ENCODE data around the gene TNPO3. TPM values are rescaled to one million over a fixed set of nuclear protein-coding genes. Genes with fewer than 3 reads are reported as not detected.
A peak's percentile ranks its signal among the peaks of the same experiment; 100 is the strongest.
"Not testable (repeated sequence)": the region's sequence is repeated elsewhere in the genome, so short reads cannot be mapped to it uniquely, and the experiment has no call there.

The TNPO3 gene
- total RNA-seq, 1 experiment from 2014 or later = 57.0 TPM

DNA sequence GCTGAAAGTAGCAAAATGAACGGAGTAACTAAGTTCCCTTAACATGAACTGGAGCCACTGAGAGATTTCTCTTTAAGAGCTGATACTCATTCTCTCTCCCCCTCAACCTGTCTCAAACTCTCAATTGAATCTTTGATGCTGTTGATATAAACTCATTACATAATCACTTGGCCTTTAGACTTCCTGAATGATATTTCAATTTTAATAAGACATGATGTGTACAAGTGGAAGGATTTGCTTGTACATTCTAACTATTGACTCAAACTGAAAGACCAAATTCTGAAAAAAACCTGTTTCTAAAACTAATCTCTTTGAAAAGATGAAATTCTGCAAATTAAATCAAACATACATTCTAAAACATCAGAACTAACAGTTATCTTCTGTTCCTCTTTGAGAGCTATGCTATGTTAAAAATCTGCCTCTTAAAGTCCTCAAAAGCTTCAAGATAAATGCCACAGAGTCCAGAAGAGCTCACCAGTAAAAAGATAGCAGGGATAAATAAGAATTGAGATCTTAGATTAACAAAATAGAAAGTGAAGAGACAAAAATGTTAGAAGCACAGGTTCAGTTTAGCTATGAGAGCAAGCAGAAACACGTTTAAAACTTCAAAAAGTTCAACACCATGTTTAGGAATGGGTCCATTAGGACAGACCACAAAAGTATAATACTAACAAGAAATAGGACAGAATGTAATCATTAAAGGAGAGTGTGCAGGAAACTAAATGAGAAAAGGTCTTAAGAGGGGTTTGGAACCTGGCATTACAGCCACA lies 46.1 kb downstream of the TNPO3 start:
- no peaks in the 10 kb centered on the region for H3K9me3 ChIP-seq (ENCODE audit: low read length)
- H3K4me2 ChIP-seq (ENCODE audit: low read depth, low read length, poor library complexity, severe bottlenecking) = peak overlapping the region; percentile 51
- peak overlapping the region; percentile 13 for H3K4me3 ChIP-seq (ENCODE audit: low read length)
- peak overlapping the region; percentile 37 for H3K9ac ChIP-seq (ENCODE audit: low read length)
- no peaks in the 10 kb centered on the region for H3K27me3 ChIP-seq (ENCODE audit: low read length)
- H3K4me1 ChIP-seq (ENCODE audit: low read length) = peaks cover 55% of the 10 kb centered on the region
- no peak for DNase-seq
- H2AFZ ChIP-seq (ENCODE audit: low read length) = no peak overlapping the region
- peaks cover 81% of the 10 kb centered on the region for H3K79me2 ChIP-seq (ENCODE audit: low read length)
- H3K9me2 ChIP-seq (replicated peaks; ENCODE audit: insufficient read depth, low read length) = no peaks in the 10 kb centered on the region
- peak overlapping the region; percentile 93 for H3K27ac ChIP-seq (ENCODE audit: low read length)
- H3K36me3 ChIP-seq (ENCODE audit: insufficient read depth, low read length) = peaks cover 38% of the 10 kb centered on the region
- no peaks in the 10 kb centered on the region for H4K20me1 ChIP-seq (ENCODE audit: insufficient read depth, low read depth, low read length)

- Histone ChIP-seq H4K20me1 (ENCODE audit: insufficient read depth, low read depth, low read length) (no peaks in the 10 kb centered on the region), H3K9ac (ENCODE audit: low read length) (no peak overlapping the region), H3K4me1 (ENCODE audit: low read length) (peaks cover 43% of the 10 kb centered on the region), H3K9me3 (ENCODE audit: low read length) (no peaks in the 10 kb centered on the region), H3K27ac (ENCODE audit: low read length) (no peak overlapping the region; the same call in 1 of the 2 replicates), H3K79me2 (ENCODE audit: low read length) (peaks cover 75% of the 10 kb centered on the region), H2AFZ (ENCODE audit: low read length) (no peak overlapping the region), H3K9me2 (replicated peaks; ENCODE audit: insufficient read depth, low read length) (no peaks in the 10 kb centered on the region), H3K4me2 (ENCODE audit: low read depth, low read length, poor library complexity, severe bottlenecking) (no peak overlapping the region), H3K4me3 (ENCODE audit: low read length) (no peak overlapping the region), H3K27me3 (ENCODE audit: low read length) (no peaks in the 10 kb centered on the region), H3K36me3 (ENCODE audit: insufficient read depth, low read length) (peaks cover 33% of the 10 kb centered on the region)
- DNase-seq = no peak
Measured at GRCh38 chr7:129007572-129007971, 47.3 kb downstream of the TNPO3 start.

DNA sequence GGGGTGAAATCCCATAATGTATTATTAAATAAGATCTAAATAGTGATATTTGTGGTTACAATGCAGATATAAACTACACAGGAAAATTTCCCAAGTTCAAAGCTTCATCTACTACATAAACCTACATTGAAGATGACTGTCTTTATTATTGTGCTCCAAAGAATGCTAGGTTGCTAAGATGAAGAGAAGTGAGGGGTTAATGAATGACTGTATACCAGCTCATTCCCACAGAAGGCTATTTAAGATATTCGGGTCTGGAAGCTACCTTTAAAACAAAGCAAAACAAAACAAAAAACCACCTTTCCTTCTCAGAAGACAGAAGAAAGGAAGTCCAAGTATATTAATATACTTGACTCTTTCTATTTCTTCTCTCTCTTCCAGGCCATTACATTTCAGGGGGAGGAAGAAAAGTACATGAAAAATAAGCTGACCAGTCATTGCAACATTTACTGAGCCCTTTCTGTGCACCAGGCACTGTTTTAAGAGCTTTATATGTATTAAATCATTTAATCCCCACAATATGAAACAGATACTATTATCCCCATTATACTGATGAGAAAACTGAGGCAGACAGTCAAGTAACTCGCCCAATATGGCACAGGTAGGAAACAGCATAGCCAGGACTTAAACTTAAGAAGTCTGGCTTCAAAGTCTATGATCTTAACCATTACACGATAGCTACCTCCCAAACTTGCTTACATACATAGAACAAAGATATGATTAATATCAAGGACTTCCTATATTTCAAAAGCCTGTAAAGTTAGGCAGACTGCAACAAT lies 48.1 kb downstream of the TNPO3 start:
- Histone ChIP-seq H3K4me1 (ENCODE audit: low read length) (peaks cover 38% of the 10 kb centered on the region), H3K27me3 (ENCODE audit: low read length) (no peaks in the 10 kb centered on the region), H3K4me2 (ENCODE audit: low read depth, low read length, poor library complexity, severe bottlenecking) (no peak overlapping the region), H3K9me2 (replicated peaks; ENCODE audit: insufficient read depth, low read length) (no peaks in the 10 kb centered on the region), H3K27ac (ENCODE audit: low read length) (no peak overlapping the region), H3K4me3 (ENCODE audit: low read length) (no peak overlapping the region), H3K9ac (ENCODE audit: low read length) (no peak overlapping the region), H4K20me1 (ENCODE audit: insufficient read depth, low read depth, low read length) (no peaks in the 10 kb centered on the region), H2AFZ (ENCODE audit: low read length) (no peak overlapping the region), H3K79me2 (ENCODE audit: low read length) (peaks cover 69% of the 10 kb centered on the region), H3K9me3 (ENCODE audit: low read length) (no peaks in the 10 kb centered on the region), H3K36me3 (ENCODE audit: insufficient read depth, low read length) (peaks cover 31% of the 10 kb centered on the region)
- DNase-seq = no peak

DNA sequence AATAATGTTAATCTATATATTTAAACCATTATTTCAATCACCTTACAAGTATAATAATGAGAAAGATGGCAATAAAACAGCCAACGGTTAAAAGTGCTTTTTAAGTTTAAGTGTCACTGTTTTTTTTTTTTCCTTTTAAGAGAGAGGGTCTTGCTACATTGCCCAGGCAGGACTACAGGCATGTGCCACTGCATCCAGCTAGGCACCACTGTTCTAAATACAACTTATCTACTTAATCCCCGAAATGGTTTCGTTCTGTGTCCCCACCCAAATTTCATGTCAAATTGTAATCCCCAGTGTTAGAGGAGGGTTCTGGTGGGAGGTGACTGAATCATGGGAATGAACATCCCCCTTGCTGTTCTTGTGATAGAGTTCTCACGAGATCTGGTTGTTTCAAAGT lies 49.7 kb downstream of the TNPO3 start:
- no peaks in the 10 kb centered on the region for H3K9me3 ChIP-seq (ENCODE audit: low read length)
- peaks cover 45% of the 10 kb centered on the region for H3K36me3 ChIP-seq (ENCODE audit: insufficient read depth, low read length)
- H3K4me1 ChIP-seq (ENCODE audit: low read length) = peaks cover 22% of the 10 kb centered on the region
- H4K20me1 ChIP-seq (ENCODE audit: insufficient read depth, low read depth, low read length) = no peaks in the 10 kb centered on the region
- no peak overlapping the region for H3K4me3 ChIP-seq (ENCODE audit: low read length)
- no peak overlapping the region for H3K4me2 ChIP-seq (ENCODE audit: low read depth, low read length, poor library complexity, severe bottlenecking)
- no peaks in the 10 kb centered on the region for H3K9me2 ChIP-seq (replicated peaks; ENCODE audit: insufficient read depth, low read length)
- no peak overlapping the region for H3K9ac ChIP-seq (ENCODE audit: low read length)
- no peak overlapping the region for H2AFZ ChIP-seq (ENCODE audit: low read length)
- DNase-seq = no peak
- H3K27ac ChIP-seq (ENCODE audit: low read length) = no peak overlapping the region
- peaks cover 59% of the 10 kb centered on the region for H3K79me2 ChIP-seq (ENCODE audit: low read length)
- no peaks in the 10 kb centered on the region for H3K27me3 ChIP-seq (ENCODE audit: low read length)

DNA sequence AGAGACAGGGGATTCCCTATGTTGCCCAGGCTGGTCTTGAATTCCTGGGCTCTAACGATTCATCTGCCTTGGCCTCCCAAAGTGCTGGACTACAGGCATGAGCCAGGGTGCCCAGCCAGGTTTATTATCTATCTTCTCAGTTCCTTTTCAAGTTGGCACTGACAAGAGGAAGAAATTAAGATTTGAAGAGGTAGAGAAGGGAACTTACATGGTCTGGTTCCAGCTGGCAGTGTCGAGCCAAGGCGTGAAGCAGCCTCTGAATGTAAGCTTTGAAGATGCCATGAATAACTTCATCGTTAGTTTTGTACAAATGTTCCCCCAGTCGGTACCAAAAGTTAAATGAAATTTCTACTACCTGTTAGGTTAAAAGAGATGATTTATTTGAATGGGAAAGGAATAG lies 57.7 kb downstream of the TNPO3 start:
- Histone ChIP-seq H3K36me3 (ENCODE audit: insufficient read depth, low read length) (peaks cover 38% of the 10 kb centered on the region; the same call in 1 of the 2 replicates), H3K27ac (ENCODE audit: low read length) (no peak overlapping the region), H4K20me1 (ENCODE audit: insufficient read depth, low read depth, low read length) (no peaks in the 10 kb centered on the region), H3K4me3 (ENCODE audit: low read length) (no peak overlapping the region), H3K9me2 (replicated peaks; ENCODE audit: insufficient read depth, low read length) (no peaks in the 10 kb centered on the region), H3K27me3 (ENCODE audit: low read length) (no peaks in the 10 kb centered on the region), H3K79me2 (ENCODE audit: low read length) (peaks cover 12% of the 10 kb centered on the region; the same call in 1 of the 2 replicates), H3K4me2 (ENCODE audit: low read depth, low read length, poor library complexity, severe bottlenecking) (no peak overlapping the region), H3K4me1 (ENCODE audit: low read length) (no peaks in the 10 kb centered on the region), H3K9ac (ENCODE audit: low read length) (no peak overlapping the region), H2AFZ (ENCODE audit: low read length) (no peak overlapping the region), H3K9me3 (ENCODE audit: low read length) (no peaks in the 10 kb centered on the region)
- no peak for DNase-seq

DNA sequence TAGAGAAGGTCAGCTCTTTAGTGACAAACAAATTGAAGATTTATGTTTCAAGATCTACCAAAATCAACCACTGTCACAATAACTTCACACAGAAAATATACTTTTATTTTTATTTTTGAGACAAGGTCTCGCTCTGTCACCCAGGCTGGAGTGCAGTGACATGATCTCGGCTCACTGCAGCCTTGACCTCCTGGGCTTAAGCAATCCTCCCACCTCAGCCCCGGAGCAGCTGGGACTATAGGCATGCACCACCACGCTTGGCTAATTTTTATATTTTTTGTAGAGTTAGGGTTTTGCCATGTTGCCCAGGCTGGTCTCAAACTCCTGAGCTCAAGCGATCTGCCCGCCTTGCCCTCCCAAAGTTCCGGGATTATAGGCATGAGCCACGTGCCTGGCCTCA lies 60.4 kb downstream of the TNPO3 start:
- not testable (repeated sequence) for H3K9ac ChIP-seq (ENCODE audit: low read length); H3K4me3 ChIP-seq (ENCODE audit: low read length); DNase-seq; H3K27me3 ChIP-seq (ENCODE audit: low read length); H3K9me2 ChIP-seq (replicated peaks; ENCODE audit: insufficient read depth, low read length); H3K4me2 ChIP-seq (ENCODE audit: low read depth, low read length, poor library complexity, severe bottlenecking); H3K9me3 ChIP-seq (ENCODE audit: low read length); H4K20me1 ChIP-seq (ENCODE audit: insufficient read depth, low read depth, low read length); H2AFZ ChIP-seq (ENCODE audit: low read length); H3K4me1 ChIP-seq (ENCODE audit: low read length); H3K27ac ChIP-seq (ENCODE audit: low read length)
- H3K79me2 ChIP-seq (ENCODE audit: low read length) = peaks cover 20% of the 10 kb centered on the region; the same call in 1 of the 2 replicates
- H3K36me3 ChIP-seq (ENCODE audit: insufficient read depth, low read length) = peaks cover 48% of the 10 kb centered on the region

DNA sequence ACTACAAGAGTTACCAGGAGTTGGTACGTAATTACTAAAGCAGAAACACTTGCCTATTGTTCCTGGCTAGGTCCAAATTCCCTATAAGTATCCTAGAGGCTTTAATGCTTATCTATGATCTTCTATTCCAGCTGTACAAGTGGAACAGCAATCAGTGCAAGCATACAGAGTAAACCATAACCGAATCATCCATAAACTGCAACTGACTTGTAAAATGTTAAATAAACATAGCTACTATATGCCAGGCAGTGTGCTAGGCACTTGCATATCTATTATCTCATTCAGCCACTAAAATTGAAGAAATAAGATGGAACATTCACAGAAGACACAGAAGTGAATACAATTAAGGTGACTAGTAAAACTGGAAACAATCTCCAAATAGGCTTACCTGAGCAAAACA lies 61.5 kb downstream of the TNPO3 start:
- Histone ChIP-seq H3K27ac (ENCODE audit: low read length) (no peak overlapping the region), H3K4me2 (ENCODE audit: low read depth, low read length, poor library complexity, severe bottlenecking) (no peak overlapping the region), H3K27me3 (ENCODE audit: low read length) (no peaks in the 10 kb centered on the region), H3K4me3 (ENCODE audit: low read length) (no peak overlapping the region), H3K4me1 (ENCODE audit: low read length) (no peaks in the 10 kb centered on the region), H3K9ac (ENCODE audit: low read length) (no peak overlapping the region), H3K9me3 (ENCODE audit: low read length) (no peaks in the 10 kb centered on the region), H2AFZ (ENCODE audit: low read length) (no peak overlapping the region), H3K9me2 (replicated peaks; ENCODE audit: insufficient read depth, low read length) (no peaks in the 10 kb centered on the region), H4K20me1 (ENCODE audit: insufficient read depth, low read depth, low read length) (no peaks in the 10 kb centered on the region), H3K79me2 (ENCODE audit: low read length) (peaks cover 20% of the 10 kb centered on the region; the same call in 1 of the 2 replicates), H3K36me3 (ENCODE audit: insufficient read depth, low read length) (peaks cover 50% of the 10 kb centered on the region)
- DNase-seq = no peak

GRCh38 chr7:128989961-128990360 lies 65.0 kb downstream of the TNPO3 start:
- Histone ChIP-seq H3K9ac (ENCODE audit: low read length) (no peak overlapping the region), H3K4me3 (ENCODE audit: low read length) (no peak overlapping the region), H4K20me1 (ENCODE audit: insufficient read depth, low read depth, low read length) (no peaks in the 10 kb centered on the region), H3K4me1 (ENCODE audit: low read length) (no peaks in the 10 kb centered on the region), H3K4me2 (ENCODE audit: low read depth, low read length, poor library complexity, severe bottlenecking) (no peak overlapping the region), H3K27ac (ENCODE audit: low read length) (no peak overlapping the region), H3K79me2 (ENCODE audit: low read length) (peaks cover 16% of the 10 kb centered on the region; the same call in 1 of the 2 replicates), H3K27me3 (ENCODE audit: low read length) (no peaks in the 10 kb centered on the region), H3K9me2 (replicated peaks; ENCODE audit: insufficient read depth, low read length) (no peaks in the 10 kb centered on the region), H3K36me3 (ENCODE audit: insufficient read depth, low read length) (peaks cover 57% of the 10 kb centered on the region), H3K9me3 (ENCODE audit: low read length) (no peaks in the 10 kb centered on the region), H2AFZ (ENCODE audit: low read length) (no peak overlapping the region)
- DNase-seq = no peak
